Measurements from ENCODE around the gene AZGP1.
"Not testable (repeated sequence)": the region's sequence is repeated elsewhere in the genome, so short reads cannot be mapped to it uniquely, and the experiment has no call there.

The AZGP1 gene

GRCh38 chr7:100000239-100000638 lies 24.4 kb upstream of the AZGP1 start:
- FAIRE-seq = no peak
- TF ChIP-seq SPI1 (IDR thresholded peaks at IDR 0.05; ENCODE audit: low read depth, low read length) = no peak
- no peak for TF ChIP-seq TAF1 (IDR thresholded peaks at IDR 0.05; ENCODE audit: low read depth, low read length)
- no peak for TF ChIP-seq POLR2A (IDR thresholded peaks at IDR 0.05; ENCODE audit: low read depth, low read length)
- no peak for TF ChIP-seq PAX5 (IDR thresholded peaks at IDR 0.05; ENCODE audit: insufficient read depth, low read length, severe bottlenecking)
- TF ChIP-seq POLR2AphosphoS5 (IDR thresholded peaks at IDR 0.05; ENCODE audit: low read depth, low read length) = no peak
- TF ChIP-seq POU2F2 (IDR thresholded peaks at IDR 0.05; ENCODE audit: low read depth, low read length) = no peak

DNA sequence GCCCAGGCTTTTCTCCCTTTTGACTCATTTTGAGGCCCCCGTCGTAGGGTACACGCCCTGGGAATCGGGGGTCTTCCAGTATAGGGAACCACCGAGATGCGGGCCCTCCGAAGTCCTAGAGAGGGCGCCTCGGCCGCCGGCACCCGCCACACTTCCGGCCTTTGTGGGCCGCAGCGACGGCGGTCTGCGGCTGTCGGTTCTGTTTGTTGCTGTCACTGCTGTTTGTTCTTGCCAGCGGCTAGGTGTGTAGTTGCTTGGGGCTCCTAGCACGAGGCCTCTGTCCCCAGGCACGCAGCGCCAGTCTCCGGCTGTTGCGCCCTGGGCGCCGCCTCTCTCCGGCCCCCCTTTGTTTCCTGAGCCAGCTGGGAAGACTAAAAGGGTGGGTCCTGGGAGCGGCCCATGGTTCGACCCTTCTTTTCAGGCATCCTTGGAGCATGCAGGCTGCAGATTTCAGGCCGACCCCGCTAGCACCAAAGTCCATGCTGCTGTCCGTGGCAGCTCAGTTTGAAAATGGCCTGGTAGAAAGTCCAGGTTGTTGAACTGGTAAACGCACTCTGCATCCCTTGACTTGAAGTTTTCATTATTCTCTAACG lies 21.8 kb upstream of the AZGP1 start:
- peak; percentile 77 for TF ChIP-seq POLR2AphosphoS5 (IDR thresholded peaks at IDR 0.05; ENCODE audit: low read depth, low read length)
- TF ChIP-seq SPI1 (IDR thresholded peaks at IDR 0.05; ENCODE audit: low read depth, low read length) = peak; percentile 19; the same call in 1 of the 2 replicates
- TF ChIP-seq POLR2A (IDR thresholded peaks at IDR 0.05; ENCODE audit: low read depth, low read length) = peak; percentile 74
- peak; percentile 91 for TF ChIP-seq TAF1 (IDR thresholded peaks at IDR 0.05; ENCODE audit: low read depth, low read length)
- TF ChIP-seq POU2F2 (IDR thresholded peaks at IDR 0.05; ENCODE audit: low read depth, low read length) = no peak
- DNase-seq (ENCODE audit: insufficient read length, low spot score) (peak; percentile 63), FAIRE-seq (peak; percentile 68)

More at GRCh38 chr7:100000239-100000638, 24.4 kb upstream of the AZGP1 start:
- no peak for DNase-seq (ENCODE audit: insufficient read length, low spot score)

DNA sequence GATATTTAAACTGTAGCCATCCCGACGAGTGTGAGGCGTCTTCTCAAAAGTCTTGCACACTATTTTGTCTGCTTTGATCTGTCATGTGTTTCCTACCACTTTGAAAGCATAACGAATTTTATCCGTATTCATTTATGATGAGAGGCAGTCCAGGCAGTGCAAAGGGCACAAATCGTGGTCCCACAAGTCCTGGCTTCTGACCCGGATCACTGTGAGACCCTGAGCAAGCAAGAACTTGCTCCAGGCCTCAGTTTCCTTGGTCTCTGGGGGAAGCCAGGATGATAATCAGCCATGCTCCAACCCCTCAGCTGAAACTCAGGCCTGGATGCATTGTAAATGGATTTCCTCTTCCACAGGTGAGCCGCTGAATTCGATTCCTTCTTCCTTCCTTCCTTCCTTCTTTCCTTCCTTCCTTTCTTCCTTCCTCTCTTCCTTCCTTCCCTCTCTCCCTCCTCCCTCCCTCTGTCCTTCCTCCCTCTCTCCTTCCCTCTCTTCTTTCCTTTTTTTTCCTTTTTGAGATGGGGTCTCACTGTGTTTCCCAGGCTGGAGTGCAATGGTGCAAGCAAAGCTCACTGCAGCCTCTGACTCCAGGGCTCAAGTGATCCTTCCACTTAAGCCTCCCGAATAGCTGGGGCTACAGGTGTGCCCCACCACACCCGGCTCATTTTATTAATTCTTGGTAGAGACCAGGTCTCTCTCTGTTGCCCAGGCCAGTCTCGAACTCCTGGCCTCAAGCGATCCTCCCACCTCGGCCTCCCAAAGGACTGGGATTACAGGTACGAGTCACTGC lies 21.1 kb upstream of the AZGP1 start:
- DNase-seq (ENCODE audit: insufficient read length, low spot score) (no peak), FAIRE-seq (peak; percentile 35)

GRCh38 chr7:99994819-99995218 lies 19.0 kb upstream of the AZGP1 start:
- TF ChIP-seq TAF1 (IDR thresholded peaks at IDR 0.05; ENCODE audit: low read depth, low read length) (no peak), POLR2AphosphoS5 (IDR thresholded peaks at IDR 0.05; ENCODE audit: low read depth, low read length) (no peak), SPI1 (IDR thresholded peaks at IDR 0.05; ENCODE audit: low read depth, low read length) (no peak), POLR2A (IDR thresholded peaks at IDR 0.05; ENCODE audit: low read depth, low read length) (no peak), POU2F2 (IDR thresholded peaks at IDR 0.05; ENCODE audit: low read depth, low read length) (no peak), PAX5 (IDR thresholded peaks at IDR 0.05; ENCODE audit: insufficient read depth, low read length, severe bottlenecking) (no peak)
- DNase-seq (ENCODE audit: insufficient read length, low spot score) (no peak), FAIRE-seq (no peak)

More for the DNA sequence above, 21.1 kb upstream of the AZGP1 start:
- no peak for TF ChIP-seq PAX5 (IDR thresholded peaks at IDR 0.05; ENCODE audit: insufficient read depth, low read length, severe bottlenecking)
- TF ChIP-seq POU2F2 (IDR thresholded peaks at IDR 0.05; ENCODE audit: low read depth, low read length) = no peak
- TF ChIP-seq TAF1 (IDR thresholded peaks at IDR 0.05; ENCODE audit: low read depth, low read length) = no peak
- TF ChIP-seq POLR2AphosphoS5 (IDR thresholded peaks at IDR 0.05; ENCODE audit: low read depth, low read length) = no peak
- no peak for TF ChIP-seq SPI1 (IDR thresholded peaks at IDR 0.05; ENCODE audit: low read depth, low read length)
- no peak for TF ChIP-seq POLR2A (IDR thresholded peaks at IDR 0.05; ENCODE audit: low read depth, low read length)

- DNase-seq (ENCODE audit: insufficient read length, low spot score) (no peak), FAIRE-seq (no peak)
- TF ChIP-seq POLR2A (IDR thresholded peaks at IDR 0.05; ENCODE audit: low read depth, low read length) = no peak
- TF ChIP-seq POLR2AphosphoS5 (IDR thresholded peaks at IDR 0.05; ENCODE audit: low read depth, low read length) = no peak
- no peak for TF ChIP-seq POU2F2 (IDR thresholded peaks at IDR 0.05; ENCODE audit: low read depth, low read length)
- TF ChIP-seq PAX5 (IDR thresholded peaks at IDR 0.05; ENCODE audit: insufficient read depth, low read length, severe bottlenecking) = no peak
- TF ChIP-seq TAF1 (IDR thresholded peaks at IDR 0.05; ENCODE audit: low read depth, low read length) = no peak
Observed at GRCh38 chr7:99992330-99993038, 16.7 kb upstream of the AZGP1 start.

- not testable (repeated sequence) for FAIRE-seq; DNase-seq (ENCODE audit: insufficient read length, low spot score)
Observed at GRCh38 chr7:99991543-99991942, 15.7 kb upstream of the AZGP1 start.

DNA sequence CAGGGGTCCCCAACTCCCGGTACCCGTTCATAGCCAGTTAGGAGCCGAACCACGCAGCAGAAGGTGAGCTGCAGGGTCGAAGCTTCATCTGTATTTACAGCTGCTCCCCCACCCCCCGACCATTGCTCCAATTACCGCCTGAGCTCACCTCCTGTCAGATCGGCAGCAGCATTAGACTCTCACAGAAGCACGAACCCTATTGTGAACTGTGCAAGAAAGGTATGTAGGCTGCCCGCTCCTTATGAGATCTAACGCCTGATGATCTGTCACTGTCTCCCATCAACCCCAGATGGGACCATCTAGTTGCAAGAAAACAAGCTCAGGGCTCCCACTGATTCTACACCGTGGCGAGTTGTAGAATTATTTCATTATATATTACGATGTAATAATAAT lies 14.6 kb upstream of the AZGP1 start:
- no peak for FAIRE-seq
- no peak for DNase-seq (ENCODE audit: insufficient read length, low spot score)
- TF ChIP-seq POLR2A (IDR thresholded peaks at IDR 0.05; ENCODE audit: low read depth, low read length) (no peak), PAX5 (IDR thresholded peaks at IDR 0.05; ENCODE audit: insufficient read depth, low read length, severe bottlenecking) (no peak), SPI1 (IDR thresholded peaks at IDR 0.05; ENCODE audit: low read depth, low read length) (no peak), POLR2AphosphoS5 (IDR thresholded peaks at IDR 0.05; ENCODE audit: low read depth, low read length) (no peak), POU2F2 (IDR thresholded peaks at IDR 0.05; ENCODE audit: low read depth, low read length) (no peak), TAF1 (IDR thresholded peaks at IDR 0.05; ENCODE audit: low read depth, low read length) (no peak)

DNA sequence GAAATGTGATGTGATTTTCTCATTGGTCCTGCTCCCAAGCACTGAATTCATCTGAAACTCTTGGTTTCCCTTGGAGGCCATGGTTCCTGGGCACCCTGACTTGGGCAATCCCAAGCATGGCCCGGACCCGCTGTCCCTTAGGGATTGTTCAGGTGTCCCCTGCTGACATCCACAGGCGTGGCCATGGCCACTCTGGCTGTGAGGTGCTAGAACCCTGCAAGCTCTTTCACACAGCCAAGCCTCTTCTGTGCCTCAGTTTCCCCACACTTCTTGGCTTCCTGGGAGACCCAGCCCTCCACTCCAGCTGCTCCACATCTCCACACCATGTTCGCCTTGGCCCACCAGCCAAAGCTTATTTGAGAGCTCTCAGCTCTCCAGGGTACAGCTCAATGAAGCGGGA lies 12.0 kb upstream of the AZGP1 start:
- TF ChIP-seq SPI1 (IDR thresholded peaks at IDR 0.05; ENCODE audit: low read depth, low read length) (no peak), PAX5 (IDR thresholded peaks at IDR 0.05; ENCODE audit: insufficient read depth, low read length, severe bottlenecking) (no peak), TAF1 (IDR thresholded peaks at IDR 0.05; ENCODE audit: low read depth, low read length) (no peak), POLR2AphosphoS5 (IDR thresholded peaks at IDR 0.05; ENCODE audit: low read depth, low read length) (no peak), POU2F2 (IDR thresholded peaks at IDR 0.05; ENCODE audit: low read depth, low read length) (no peak), POLR2A (IDR thresholded peaks at IDR 0.05; ENCODE audit: low read depth, low read length) (no peak)
- no peak for FAIRE-seq
- DNase-seq (ENCODE audit: insufficient read length, low spot score) = no peak

- not testable (repeated sequence) for FAIRE-seq; DNase-seq (ENCODE audit: insufficient read length, low spot score)
Observed at GRCh38 chr7:99987306-99987705, 11.5 kb upstream of the AZGP1 start.

GRCh38 chr7:99984593-99984992 lies 8.8 kb upstream of the AZGP1 start:
- no peak for TF ChIP-seq TAF1 (IDR thresholded peaks at IDR 0.05; ENCODE audit: low read depth, low read length)
- no peak for TF ChIP-seq SPI1 (IDR thresholded peaks at IDR 0.05; ENCODE audit: low read depth, low read length)
- TF ChIP-seq POLR2AphosphoS5 (IDR thresholded peaks at IDR 0.05; ENCODE audit: low read depth, low read length) = no peak
- no peak for TF ChIP-seq POLR2A (IDR thresholded peaks at IDR 0.05; ENCODE audit: low read depth, low read length)
- TF ChIP-seq POU2F2 (IDR thresholded peaks at IDR 0.05; ENCODE audit: low read depth, low read length) = no peak
- TF ChIP-seq PAX5 (IDR thresholded peaks at IDR 0.05; ENCODE audit: insufficient read depth, low read length, severe bottlenecking) = no peak
- no peak for FAIRE-seq
- DNase-seq (ENCODE audit: insufficient read length, low spot score) = no peak

GRCh38 chr7:99981066-99981465 lies 5.2 kb upstream of the AZGP1 start:
- not testable (repeated sequence) for FAIRE-seq; DNase-seq (ENCODE audit: insufficient read length, low spot score)

DNA sequence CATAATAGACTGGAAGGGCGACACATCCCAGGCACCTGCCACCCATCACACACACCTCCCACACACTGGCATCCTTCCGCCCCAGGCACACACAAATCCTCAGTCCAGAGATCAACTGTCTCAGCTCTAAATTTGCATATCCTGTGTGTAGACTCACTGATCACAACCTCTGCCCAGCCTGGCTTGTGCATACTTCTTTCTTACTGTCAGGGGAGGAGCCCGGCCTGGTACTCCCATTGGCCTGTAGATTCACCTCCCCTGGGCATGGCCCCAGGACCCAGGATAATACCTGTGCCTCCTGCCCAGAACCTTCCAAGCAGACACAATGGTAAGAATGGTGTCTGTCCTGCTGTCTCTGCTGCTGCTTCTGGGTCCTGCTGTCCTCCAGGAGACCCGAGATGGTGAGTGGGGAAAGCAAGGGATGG lies 4.6 kb upstream of the AZGP1 start:
- FAIRE-seq = peak; percentile 79
- not testable (repeated sequence) for DNase-seq (ENCODE audit: insufficient read length, low spot score)

GRCh38 chr7:99979814-99980225 lies 4.0 kb upstream of the AZGP1 start:
- DNase-seq (ENCODE audit: insufficient read length, low spot score) = not testable (repeated sequence)
- FAIRE-seq = peak; percentile 62

All from GM12891 (cell line).